ENCODE data around the gene MUC4.
"Not testable (repeated sequence)": the region's sequence is repeated elsewhere in the genome, so short reads cannot be mapped to it uniquely, and the experiment has no call there.

MUC4 gene

DNA sequence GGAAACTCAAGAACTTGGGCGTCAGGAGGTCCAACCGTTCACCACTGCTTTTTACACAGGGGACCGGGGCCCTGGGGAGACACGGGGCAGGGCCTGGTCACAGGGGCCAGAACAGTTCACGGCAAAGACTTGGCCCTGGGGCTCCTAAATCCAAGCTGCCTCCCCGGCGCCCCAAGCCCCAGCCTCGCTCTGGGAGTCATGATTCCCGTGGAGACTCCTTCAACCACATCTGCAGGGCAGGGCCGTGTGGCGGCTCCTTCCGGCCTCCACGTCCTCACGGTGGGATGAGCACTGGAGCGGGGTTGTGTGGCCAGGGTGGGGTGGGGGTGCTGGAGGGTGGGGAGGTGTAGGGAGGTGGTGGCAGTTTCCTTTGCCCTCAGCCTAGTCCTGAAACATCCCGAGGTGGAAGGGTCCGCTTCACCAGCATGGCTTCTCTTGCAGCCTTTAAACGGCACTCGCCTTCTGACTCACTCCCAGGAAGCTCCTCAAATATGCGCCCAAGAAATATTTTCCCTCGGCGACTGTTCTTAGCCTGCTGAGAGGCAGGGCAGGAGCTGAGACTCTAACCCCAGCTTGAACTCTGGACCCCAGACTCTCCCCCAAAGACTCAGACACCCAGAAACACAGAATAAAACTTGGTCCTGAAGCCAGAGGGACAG, 1.8 kb downstream of the MUC4 start:
- no peak for DNase-seq

DNA sequence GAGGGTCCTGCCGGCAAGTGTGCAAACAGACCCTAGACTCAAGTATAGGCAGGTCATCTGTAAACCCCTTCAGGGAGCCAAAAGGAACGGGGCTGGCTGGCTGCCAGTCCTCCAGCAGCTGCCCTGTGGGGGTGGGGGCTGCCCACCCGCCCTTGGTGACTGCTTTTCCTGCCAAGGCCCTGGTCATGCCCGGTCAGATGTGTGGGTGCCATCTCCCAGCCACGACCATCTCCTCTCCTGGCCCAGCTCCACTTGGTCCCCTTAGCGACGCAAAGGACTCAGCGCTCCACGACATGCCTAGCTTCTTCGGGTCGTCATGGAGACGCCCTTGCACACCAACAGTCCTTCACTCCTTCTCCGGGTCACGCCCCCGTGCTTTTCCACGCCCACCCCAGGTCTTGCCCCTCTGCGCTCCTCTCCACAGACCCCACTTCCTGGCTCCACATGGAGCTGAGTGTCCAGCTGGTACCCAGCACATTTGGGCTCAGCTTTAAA, 2.4 kb downstream of the MUC4 start:
- DNase-seq: no peak

DNA sequence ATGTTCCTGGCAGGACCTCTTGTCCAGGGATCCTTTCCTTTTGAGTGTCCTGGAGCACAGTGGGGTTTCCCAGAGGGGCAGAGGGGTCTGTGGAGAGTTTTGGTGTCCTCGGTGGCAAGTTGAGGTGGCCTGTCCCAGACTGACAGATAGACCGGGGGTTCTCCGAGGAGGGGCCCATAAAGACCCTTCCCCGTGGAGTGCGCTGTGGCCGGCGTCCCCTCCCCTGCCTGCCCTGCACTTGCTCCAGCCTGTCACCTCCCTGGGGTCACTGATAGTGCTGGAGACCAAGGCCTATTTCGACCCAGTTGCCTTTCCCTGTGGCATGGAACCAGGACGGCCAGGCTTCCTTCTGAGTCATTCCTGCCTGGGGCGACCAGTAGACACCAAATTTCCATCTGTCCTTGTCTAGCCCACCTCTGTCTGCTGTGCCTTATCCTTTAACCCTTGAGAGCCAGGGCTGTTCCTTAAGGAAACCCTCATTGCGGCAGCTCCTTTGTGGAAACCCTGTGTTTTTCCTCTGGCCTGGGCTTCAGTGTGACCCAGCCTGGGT, 2.9 kb downstream of the MUC4 start:
- DNase-seq: no peak

DNA sequence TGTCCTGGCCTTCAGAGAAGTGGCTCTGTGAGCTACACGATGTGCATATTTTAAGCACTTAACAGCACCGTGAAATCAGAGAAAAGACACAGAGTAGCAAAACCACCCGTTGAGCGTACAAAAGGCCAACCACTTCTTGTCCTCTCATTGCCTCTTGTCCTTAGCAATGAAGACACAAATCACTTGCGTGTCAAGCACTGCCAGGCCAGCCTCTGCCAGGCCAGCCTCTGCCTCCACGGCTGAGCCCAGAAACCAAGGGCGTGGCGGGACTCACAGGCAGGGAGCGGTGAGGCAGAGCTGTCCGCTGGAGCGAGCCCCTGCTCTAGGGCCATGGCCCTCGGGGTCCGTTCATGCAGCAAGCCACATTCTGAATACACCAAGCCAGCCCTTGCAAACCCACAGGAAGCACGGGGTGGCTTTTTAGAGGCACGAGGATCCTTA, 4.0 kb downstream of the MUC4 start:
- DNase-seq: no peak

DNA sequence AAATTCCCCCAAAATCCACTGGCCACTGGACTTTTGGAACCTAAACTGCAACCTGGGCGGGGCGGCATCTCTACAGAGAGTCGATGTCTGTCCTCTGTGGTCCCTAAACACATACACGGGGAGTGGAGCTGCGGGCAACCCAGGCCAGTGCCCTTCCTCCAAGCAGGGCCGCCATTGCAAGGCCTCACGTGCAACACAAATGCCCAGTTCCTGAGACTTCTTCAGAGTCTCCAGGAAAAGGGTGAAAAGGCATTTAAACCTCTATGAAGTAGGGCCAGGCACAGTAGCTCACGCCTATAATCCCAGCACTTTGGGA, 4.9 kb downstream of the MUC4 start:
- DNase-seq: no peak

DNA sequence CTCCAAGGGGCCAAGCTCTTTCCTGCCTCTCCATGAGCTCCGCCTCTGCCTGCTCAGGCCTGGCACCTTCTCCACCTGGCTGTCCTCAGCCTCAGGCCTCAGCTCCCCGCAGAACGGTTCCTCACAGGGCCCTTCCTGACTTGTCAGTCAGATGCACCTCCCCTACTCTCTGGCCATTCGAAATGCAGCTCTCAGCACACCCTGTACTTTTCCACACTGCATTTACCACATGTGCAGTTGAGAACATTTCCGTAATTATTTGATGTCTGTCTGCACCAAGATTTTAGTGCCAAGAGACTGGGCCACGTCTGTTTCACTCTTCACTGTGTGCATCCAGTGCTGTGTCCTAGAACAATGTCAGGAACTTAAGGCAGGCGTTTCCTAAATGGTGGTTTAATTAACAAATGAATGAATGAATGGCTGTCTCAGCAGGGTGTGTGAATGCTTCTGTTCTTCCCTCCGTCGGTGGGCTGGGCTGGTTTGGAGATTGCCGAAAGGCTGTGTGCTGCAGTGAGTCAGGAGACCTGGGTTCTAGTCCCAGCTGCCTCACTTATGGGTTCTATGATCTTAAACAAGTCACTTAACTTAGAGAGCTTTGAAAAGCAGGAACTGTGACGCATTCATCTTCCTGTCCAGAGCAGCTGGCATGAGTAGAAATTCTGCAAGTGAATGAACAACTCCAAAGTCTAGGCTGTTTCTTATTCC, 5.4 kb downstream of the MUC4 start:
- no peak for DNase-seq

DNA sequence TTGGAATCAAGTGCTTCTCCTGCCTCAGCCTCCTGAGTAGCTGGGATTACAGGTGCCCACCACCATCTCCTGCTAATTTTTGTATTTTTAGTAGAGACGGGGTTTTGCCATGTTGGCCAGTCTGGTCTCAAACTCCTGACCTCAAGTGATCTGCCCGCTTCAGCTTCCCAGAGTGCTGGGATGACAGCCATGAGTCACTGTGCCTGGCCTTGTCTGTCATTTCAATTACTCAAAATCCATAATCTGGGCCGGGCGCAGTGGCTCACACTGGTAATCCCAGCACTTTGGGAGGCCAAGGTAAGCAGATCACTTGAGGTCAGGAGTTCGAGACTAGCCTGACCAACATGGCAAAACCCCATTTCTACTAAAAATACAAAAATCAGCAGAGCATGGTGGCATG, 6.1 kb downstream of the MUC4 start:
- not testable (repeated sequence) for DNase-seq

DNA sequence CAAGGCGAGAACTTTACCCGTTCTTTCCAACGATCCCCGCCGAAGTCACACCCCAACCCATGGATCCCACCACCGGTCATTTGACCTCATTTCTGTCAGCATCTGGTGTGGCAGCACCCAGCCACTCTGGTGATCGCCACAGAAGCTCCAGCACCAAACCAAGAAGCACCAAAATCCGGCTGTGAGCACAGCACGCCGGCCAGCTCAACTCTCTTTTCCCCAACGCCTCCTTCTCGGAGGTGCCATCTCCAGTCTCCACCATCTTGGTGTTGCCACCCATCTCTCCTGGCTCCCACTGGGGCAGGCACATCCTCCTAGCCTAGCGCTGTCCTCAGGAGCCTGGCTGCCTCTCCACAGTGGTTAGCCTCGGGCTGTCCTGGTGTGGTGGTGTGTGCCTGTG, 6.5 kb downstream of the MUC4 start:
- DNase-seq: no peak

DNA sequence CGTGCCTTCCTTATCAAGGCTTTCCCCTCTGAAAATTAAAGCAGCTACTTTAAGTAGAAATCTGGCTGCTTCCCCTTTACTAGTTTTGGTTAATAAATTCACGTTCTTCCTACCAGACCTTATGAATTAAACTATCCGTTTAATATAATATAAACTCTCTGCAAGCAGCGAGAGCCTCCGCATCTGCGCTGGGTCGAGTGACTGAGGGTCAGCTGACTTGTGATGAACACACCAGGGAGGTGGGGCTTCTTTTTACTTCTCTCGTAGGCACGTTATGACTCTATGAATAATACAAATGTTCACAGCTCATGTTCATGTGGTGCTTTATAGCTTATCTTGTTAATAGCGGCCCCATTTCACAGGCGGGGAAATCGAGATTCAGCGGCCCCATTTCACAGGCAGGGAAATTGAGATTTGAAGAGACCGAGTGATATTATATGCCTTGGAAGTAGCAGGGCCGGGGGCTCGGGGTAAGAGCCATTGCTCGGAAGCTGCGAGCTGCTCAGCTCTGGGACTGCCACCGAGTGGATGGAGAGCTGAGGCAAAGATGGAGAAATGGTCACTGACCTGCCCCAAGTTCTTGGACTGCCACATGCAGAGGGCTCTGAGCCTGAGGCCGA, 8.3 kb downstream of the MUC4 start:
- DNase-seq: no peak

DNA sequence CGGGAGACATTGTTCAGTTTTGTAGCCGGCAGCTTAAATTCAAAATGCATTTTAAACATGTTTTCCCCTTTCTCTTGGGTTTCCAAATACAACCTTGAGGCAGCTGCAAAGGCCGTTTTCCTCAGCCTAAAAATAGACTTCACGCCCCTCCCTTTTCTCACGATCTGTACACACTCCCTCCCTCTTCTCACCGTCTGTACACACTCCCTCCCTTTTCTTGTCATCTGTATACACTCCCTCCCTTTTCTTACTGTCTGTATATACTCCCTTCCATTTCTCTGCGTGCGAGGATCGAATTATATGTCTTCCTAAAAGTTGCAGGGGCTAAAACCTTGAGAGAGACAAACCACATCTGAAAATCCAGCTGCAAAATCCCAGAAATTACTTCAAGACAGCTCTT, 8.9 kb downstream of the MUC4 start:
- no peak for DNase-seq

DNA sequence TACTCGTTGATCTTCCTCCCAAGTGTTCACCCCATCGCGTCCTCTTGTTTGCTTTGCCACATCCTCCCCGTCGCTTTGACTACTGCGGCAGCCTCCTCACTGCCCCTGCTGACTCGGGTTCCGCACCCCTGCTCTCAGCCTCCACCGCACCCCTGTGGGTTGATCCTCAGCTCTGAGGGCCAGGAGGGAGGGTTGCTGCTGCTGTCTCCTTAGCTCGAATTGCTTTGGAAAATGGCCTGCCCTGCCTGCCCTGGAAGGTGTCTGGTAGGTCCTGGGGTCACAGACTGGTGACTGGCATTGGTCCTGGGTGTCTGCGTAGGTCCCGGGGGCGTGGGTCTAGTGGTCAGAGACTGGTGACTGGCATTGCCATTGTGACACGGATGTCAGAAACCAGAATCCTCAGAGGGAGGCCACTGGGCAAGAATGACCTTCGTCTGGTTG, 9.4 kb downstream of the MUC4 start:
- DNase-seq: no peak

DNA sequence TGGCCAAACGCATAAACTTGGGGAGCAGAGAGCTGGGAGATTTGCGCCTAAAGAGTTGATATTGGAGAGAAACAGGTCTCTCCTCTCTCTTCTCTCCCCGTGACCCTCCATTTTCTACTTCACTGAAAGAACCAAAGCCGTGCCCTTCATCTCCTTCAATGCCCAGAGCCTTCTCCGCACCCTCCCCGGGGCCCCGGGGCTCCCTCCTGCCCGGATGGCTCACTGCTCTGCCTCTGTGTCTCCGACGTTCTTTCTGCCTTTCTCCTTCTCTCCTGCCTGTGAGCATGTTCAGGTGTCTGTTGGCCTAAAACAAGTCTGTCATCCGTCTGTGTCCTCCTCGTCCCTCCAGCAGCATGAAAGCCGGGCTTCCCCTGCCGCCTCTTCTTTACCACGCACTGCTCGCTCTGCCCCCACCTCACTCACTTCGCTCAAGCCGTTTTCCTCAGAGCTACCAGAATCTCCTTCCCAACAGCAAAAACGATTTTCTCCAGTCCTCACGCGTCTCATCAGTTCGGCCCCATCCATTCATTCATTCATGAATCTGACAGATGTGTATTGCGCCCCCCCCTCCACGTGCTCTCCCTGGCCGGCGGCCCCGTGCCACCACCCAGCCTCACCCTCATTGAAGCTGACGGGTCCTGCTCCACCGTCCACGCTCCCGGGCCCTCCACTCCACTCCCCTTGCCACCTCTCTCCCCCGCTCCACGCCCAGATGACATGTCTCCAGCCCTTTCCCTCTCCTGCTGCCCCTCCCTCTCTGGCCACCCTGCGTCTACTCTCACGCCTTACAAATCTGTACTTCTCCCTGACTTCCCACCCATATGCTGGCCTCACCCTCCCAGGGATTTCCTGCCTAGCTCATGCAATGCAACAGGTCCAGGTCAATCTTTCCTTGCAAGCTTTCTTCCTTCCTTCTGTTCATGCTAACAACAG, 10.2 kb downstream of the MUC4 start:
- no peak for DNase-seq

DNA sequence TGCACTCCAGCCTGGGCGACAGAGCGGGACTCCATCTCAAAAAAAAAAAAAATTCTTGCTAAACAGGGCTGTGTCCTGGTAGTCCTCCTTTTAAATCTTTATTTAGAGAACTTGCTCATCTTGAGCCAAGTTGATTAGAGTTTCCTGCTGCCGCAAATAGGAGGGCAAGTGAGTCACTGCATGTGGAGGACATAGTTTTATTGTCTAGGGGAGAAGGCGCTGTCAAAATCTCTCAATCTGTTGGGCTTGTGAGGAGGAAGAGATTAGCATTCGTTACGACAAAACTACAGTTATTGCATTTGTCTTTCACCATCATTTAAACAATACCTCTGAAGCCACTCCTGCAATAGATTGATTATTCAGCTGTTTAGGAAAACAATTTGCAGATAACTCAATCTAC, 11.5 kb downstream of the MUC4 start:
- no peak for DNase-seq

DNA sequence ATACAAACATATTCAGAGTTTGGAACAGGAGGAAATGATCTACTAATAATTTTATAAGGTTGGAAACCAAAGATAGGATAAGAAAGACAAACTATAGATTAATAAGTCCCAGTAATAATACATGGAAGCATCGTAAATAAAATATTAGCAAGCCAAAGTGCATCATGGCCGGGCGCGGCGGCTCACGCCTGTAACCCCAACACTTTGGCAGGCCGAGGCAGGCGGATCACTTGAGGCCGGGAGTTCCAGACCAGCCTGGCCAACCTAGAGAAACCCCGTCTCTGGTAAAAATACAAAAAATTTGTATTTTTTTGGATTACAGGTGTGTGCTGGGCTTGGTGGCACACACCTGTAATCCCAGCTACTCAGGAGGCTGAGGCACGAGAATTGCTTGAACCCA, 14.9 kb downstream of the MUC4 start:
- DNase-seq: no peak

DNA sequence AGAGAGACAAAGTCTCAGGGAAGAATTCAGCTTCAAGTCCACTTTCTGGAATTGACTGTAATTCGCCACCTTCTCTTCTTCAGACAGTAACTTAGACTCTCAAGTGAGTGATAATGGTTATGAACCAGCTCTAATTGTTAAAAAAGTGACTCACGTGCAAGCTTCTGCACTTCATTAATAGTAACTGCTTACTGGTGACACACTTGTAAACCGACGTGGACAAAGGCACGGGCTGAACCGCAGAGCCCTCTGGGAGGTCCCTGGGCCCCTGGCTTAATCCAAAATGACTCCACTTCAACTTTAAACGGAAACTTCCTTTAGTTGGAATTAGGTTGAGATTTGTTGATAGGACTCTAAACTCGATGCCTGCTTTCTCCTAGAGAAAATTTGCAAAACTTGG, 17.0 kb downstream of the MUC4 start:
- no peak for DNase-seq

DNA sequence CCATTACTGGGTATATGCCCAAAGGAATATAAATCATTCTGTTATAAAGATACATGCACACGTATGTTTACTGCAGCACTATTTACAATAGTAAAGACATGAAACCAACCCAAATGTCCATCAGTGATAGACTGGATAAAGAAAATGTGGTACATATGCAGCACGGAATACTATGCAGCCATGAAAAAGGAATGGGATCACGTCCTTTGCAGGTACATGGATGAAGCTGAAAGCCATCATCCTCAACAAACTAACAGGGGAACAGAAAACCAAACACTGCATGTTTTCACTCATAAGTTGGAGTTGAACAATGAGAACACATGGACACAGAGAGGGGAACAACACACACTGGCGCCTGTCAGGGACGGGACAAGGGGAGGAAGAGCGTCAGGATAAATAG, 19.1 kb downstream of the MUC4 start:
- not testable (repeated sequence) for DNase-seq

DNA sequence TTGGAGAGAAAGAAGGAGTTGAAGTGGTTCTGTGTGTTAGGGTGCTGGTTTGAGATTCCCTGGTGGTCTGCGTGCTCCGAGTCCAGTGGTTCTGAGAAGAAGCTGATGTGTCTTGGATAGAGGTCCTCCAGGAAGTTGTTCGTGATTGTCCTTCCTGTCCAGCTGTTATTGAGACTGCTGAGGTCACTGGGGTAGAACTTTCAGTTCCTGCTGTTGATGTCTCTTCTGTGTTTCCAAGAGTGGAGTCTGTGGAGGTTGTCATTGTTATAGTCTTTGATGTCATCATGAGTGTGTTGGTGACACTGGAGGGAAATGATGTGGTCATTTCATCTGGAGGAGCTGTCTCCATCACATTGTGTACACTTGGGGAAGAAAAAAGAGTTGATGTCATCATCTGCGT, 20.8 kb downstream of the MUC4 start:
- no peak for DNase-seq

DNA sequence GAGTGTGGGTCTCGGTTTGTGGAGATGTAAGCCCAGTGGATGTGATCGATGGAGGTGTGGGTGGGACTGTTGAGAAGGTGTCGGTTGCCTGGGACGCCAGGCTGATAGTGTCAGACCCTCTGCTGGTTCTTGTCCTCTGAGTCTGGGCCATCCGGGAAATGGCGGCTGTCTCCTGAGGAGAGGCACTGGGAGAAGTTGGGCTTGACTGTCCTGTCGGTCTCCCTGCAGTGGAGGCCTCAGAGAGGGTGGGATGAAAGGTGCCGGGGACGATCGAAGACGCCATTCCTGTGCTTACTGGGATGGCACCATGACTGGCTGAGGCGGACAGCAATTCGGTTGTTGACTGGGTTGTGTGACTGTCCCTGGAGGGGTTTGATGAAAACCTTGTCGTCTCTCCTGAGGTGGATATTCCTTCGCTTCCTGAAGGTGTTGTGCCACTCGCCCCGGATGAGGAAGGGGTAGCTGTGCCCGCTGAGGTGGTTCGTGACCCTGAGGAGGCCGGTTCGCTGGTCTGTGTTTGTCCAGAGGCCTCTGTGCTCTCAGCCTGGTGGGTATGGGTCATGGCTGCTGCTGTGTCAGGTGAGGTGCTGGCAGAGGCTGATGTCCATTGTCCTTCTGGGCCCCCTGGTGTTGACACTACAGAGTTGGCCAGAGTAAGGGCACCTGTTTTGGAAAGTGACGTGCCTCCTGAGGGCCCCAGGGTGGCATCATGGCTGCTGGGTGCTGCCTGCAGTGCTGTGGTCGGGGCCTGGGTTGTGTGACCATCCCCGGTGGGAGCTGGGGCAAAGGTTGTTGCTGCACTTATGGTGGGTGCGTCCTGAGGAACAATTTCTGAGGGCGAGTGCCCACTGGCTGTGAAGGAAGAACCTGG, 22.8 kb downstream of the MUC4 start:
- no peak for DNase-seq

DNA sequence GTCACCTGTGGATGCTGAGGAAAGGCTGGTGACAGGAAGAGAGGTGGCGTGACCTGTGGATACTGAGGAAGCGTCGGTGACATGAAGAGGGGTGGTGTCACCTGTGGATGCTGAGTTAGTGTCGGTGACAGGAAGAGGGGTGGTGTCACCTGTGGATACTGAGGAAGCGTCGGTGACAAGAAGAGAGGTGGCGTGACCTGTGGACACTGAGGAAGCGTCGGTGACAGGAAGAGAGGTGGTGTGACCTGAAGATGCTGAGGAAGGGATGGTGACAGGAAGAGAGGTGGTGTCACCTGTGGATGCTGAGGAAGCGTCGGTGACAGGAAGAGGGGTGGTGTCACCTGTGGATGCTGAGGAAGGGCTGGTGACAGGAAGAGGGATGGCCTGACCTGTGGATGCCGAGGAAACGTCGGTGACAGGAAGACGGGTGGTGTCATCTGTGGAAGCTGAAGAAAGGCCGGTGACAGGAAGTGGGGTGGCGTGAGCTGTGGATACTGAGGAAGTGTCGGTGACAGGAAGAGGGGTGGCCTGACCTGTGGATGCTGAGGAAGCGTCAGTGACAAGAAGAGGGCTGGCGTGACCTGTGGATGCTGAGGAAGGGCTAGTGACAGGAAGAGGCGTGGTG, 25.8 kb downstream of the MUC4 start:
- not testable (repeated sequence) for DNase-seq

DNA sequence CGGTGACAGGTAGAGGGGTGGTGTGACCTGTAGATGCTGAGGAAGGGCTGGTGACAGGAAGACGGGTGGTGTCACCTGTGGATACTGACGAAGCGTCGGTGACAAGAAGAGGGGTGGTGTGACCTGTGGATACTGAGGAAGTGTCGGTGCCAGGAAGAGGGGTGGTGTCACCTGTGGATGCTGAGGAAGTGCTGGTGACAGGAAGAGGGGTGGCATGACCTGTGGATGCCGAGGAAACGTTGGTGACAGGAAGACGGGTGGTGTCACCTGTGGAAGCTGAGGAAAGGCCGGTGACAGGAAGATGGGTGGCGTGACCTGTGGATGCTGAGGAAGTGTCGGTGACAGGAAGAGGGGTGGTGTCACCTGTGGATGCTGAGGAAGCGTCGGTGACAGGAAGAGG, 27.7 kb downstream of the MUC4 start:
- not testable (repeated sequence) for DNase-seq

DNA sequence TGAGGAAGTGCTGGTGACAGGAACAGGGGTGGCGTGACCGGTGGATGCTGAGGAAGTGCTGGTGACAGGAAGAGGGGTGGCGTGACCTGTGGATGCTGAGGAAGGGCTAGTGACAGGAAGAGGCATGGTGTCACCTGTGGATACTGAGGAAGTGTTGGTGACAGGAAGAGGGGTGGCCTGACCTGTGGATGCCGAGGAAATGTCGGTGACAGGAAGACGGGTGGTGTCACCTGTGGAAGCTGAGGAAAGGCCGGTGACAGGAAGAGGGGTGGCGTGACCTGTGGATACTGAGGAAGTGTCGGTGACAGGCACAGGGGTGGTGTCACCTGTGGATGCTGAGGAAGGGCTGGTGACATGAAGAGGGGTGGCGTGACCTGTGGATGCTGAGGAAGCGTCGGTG, 30.5 kb downstream of the MUC4 start:
- DNase-seq: not testable (repeated sequence)
